Vagina (tissue), 2 donors: Measurements from ENCODE around the gene HOXB3.

Experiments used
- POLR2AphosphoS5 ChIP-seq, 2 donors: sonication (generic); formaldehyde crosslinking; IDR thresholded peaks; one replicate each; pipeline ENCODE4 v1.9.0; 2017; ENCODE audit warnings: antibody characterized with exemption in 2 of 2, mild to moderate bottlenecking in 2 of 2, low read depth in 1 of 2; ENCODE audit not compliant: insufficient read depth in 1 of 2
- TF ChIP-seq, protein P1 (sequence below), 3 experiments: fragments of 450-650 bp in 2 of 3; fragments of 200-600 bp in 1 of 3; sonication (generic) in 1 of 3; IDR thresholded peaks; one replicate each; pipeline ENCODE4 v1.5.1; 2017 to 2019; ENCODE audit warnings: antibody characterized with exemption in 3 of 3, mild to moderate bottlenecking in 2 of 3, moderate library complexity in 2 of 3

DNA sequence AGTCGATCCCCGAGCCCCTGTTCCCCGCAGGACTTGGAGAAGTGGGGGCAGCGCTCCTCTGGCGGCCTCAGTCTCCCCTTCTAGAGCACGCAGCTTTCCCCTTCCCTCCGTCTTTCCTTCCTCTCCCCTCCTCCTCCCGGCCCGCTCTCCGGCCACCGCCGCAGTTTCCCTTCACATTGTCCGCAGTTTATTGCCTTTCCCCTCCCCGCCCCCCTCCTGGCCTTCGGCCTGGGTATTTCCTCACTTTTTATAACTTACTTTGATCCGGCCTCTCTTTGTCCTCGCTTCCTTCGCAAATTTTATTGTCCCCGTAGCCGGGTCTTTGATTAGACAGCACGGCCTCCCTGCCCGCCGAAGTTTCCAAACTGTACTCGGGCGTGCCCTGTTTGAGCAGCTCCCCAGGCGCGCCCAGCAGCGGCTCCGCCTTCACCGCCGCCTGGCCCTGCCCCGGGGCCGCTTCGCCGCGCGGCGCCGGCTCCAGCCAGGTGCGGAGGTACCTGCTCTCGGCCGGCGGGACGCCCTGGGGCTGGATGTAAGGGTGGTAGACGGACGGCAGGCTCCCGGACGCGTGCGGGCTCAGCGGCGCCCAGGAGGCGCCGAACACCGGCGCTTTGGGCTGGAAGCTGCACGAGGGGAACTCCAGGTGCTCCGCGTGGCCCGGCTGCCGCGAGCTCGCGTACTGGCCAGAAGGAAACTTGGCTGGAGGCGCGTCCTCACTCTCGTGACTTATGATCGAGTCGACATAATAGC is 35.6 kb upstream of the HOXB3 start:
- TF ChIP-seq POLR2AphosphoS5 (IDR thresholded peaks at IDR 0.05; ENCODE audit: insufficient read depth in 1 of 2, low read depth in 1 of 2) = no peak
- TF ChIP-seq, protein P1, sequence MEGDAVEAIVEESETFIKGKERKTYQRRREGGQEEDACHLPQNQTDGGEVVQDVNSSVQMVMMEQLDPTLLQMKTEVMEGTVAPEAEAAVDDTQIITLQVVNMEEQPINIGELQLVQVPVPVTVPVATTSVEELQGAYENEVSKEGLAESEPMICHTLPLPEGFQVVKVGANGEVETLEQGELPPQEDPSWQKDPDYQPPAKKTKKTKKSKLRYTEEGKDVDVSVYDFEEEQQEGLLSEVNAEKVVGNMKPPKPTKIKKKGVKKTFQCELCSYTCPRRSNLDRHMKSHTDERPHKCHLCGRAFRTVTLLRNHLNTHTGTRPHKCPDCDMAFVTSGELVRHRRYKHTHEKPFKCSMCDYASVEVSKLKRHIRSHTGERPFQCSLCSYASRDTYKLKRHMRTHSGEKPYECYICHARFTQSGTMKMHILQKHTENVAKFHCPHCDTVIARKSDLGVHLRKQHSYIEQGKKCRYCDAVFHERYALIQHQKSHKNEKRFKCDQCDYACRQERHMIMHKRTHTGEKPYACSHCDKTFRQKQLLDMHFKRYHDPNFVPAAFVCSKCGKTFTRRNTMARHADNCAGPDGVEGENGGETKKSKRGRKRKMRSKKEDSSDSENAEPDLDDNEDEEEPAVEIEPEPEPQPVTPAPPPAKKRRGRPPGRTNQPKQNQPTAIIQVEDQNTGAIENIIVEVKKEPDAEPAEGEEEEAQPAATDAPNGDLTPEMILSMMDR (IDR thresholded peaks at IDR 0.05) = no peak
